WTC11 (cell line): ENCODE measurements around the gene EXOC6.

Experiments used
- AFF4 ChIP-seq: sonication (generic); formaldehyde crosslinking; IDR thresholded peaks from 2 replicates; pipeline ENCODE4 v1.8.1; 2023; ENCODE audit warnings: mild to moderate bottlenecking, missing genetic modification reagents, borderline replicate concordance
- CTCF ChIP-seq: fragments of 200-600 bp; IDR thresholded peaks from 2 replicates; pipeline ENCODE4 v1.8.0; 2022; ENCODE audit warnings: antibody characterized with exemption
- E2F5 ChIP-seq: sonication (generic); formaldehyde crosslinking; IDR thresholded peaks from 2 replicates; pipeline ENCODE4 v1.8.1; 2022; ENCODE audit warnings: mild to moderate bottlenecking, moderate library complexity, missing genetic modification reagents
- ELF4 ChIP-seq: sonication (generic); formaldehyde crosslinking; IDR thresholded peaks from 2 replicates; pipeline ENCODE4 v1.8.1; 2022; ENCODE audit warnings: low read depth, mild to moderate bottlenecking, moderate library complexity, missing genetic modification reagents
- FOXJ3 ChIP-seq: sonication (generic); formaldehyde crosslinking; IDR thresholded peaks from 2 replicates; pipeline ENCODE4 v1.9.0; 2021; ENCODE audit warnings: missing genetic modification reagents, mild to moderate bottlenecking, borderline replicate concordance
- FOXP4 ChIP-seq: sonication (generic); formaldehyde crosslinking; IDR thresholded peaks from 2 replicates; pipeline ENCODE4 v1.8.0; 2022; ENCODE audit warnings: mild to moderate bottlenecking, missing genetic modification reagents
- HMGXB4 ChIP-seq: sonication (generic); formaldehyde crosslinking; IDR thresholded peaks from 2 replicates; pipeline ENCODE4 v1.8.1; 2023; ENCODE audit warnings: mild to moderate bottlenecking, moderate library complexity, missing genetic modification reagents
- MAX ChIP-seq: sonication (generic); formaldehyde crosslinking; IDR thresholded peaks from 2 replicates; pipeline ENCODE4 v1.8.0; 2022; ENCODE audit warnings: mild to moderate bottlenecking, missing genetic modification reagents
- SP1 ChIP-seq: sonication (generic); formaldehyde crosslinking; conservative IDR thresholded peaks from 2 replicates; pipeline ENCODE4 v1.8.1; 2022; ENCODE audit warnings: missing genetic modification reagents
- TCF7 ChIP-seq: sonication (generic); formaldehyde crosslinking; IDR thresholded peaks from 2 replicates; pipeline ENCODE4 v1.8.0; 2022; ENCODE audit warnings: mild to moderate bottlenecking, low read depth, missing genetic modification reagents, moderate library complexity
- TEAD4 ChIP-seq: sonication (generic); formaldehyde crosslinking; IDR thresholded peaks from 2 replicates; pipeline ENCODE4 v1.8.0; 2022; ENCODE audit warnings: mild to moderate bottlenecking, missing genetic modification reagents
- ZBTB21 ChIP-seq: sonication (generic); formaldehyde crosslinking; IDR thresholded peaks from 2 replicates; pipeline ENCODE4 v1.8.1; 2023; ENCODE audit warnings: mild to moderate bottlenecking, missing genetic modification reagents, borderline replicate concordance
- ZNF138 ChIP-seq: sonication (generic); formaldehyde crosslinking; conservative IDR thresholded peaks from 2 replicates; pipeline ENCODE4 v1.8.1; 2022; ENCODE audit warnings: mild to moderate bottlenecking, moderate library complexity, missing genetic modification reagents
- ZNF512 ChIP-seq: sonication (generic); formaldehyde crosslinking; IDR thresholded peaks from 2 replicates; pipeline ENCODE4 v1.8.1; 2022; ENCODE audit warnings: missing genetic modification reagents, borderline replicate concordance

- TF ChIP-seq FOXP4 (CRISPR knock-in tag) (no peak), CTCF (no peak), MAX (CRISPR knock-in tag) (peak; percentile 46; the same call in 1 of the 2 replicates), FOXJ3 (no peak), ZNF512 (no peak), TCF7 (no peak), ELF4 (CRISPR knock-in tag) (no peak), TEAD4 (CRISPR knock-in tag) (no peak), ZNF138 (CRISPR knock-in tag) (no peak), ZBTB21 (CRISPR knock-in tag) (no peak), E2F5 (CRISPR knock-in tag) (no peak), AFF4 (CRISPR knock-in tag) (no peak), SP1 (CRISPR knock-in tag) (no peak), HMGXB4 (CRISPR knock-in tag) (no peak)
These were observed 212.7 kb downstream of the EXOC6 start for GRCh38 chr10:93060887-93061593.
